Gastroesophageal sphincter (tissue), 4 donors: ENCODE data around the gene ARFGAP2. TPM values are rescaled to one million over a fixed set of nuclear protein-coding genes. Genes with fewer than 3 reads are reported as not detected.

Experiments used
- ATAC-seq: fragments of 150-250 bp; one replicate; pipeline ENCODE4 v1.9.1; 2016; ENCODE audit warnings: mild to moderate bottlenecking, moderate library complexity
- H3K27ac ChIP-seq, 4 donors: fragments of 200-600 bp; sonication (generic) in 3 of 4; 1 replicate in 3 of 4; 2 replicates in 1 of 4; pipeline ENCODE4 v1.5.1; 2016 to 2019
- H3K27me3 ChIP-seq: fragments of 200-600 bp; sonication (generic); one replicate; pipeline ENCODE4 v1.5.1; 2019
- H3K36me3 ChIP-seq, 2 donors: fragments of 200-600 bp; sonication (generic); one replicate each; pipeline ENCODE4 v1.5.1; 2019; ENCODE audit warnings: control low read depth in 1 of 2
- H3K4me1 ChIP-seq, 3 donors: fragments of 200-600 bp; sonication (generic); 1 replicate in 2 of 3; 2 replicates in 1 of 3; pipeline ENCODE4 v1.5.1; 2016 to 2019; ENCODE audit warnings: control low read depth in 2 of 3
- H3K4me3 ChIP-seq, 2 donors: fragments of 200-600 bp; sonication (generic); one replicate each; pipeline ENCODE4 v1.5.1; 2019; ENCODE audit warnings: mild to moderate bottlenecking in 1 of 2, moderate library complexity in 1 of 2
- H3K9me3 ChIP-seq, 3 donors: fragments of 200-600 bp; sonication (generic); one replicate each; pipeline ENCODE4 v1.5.1; 2017 to 2019; ENCODE audit warnings: control low read depth in 2 of 3
- EP300 ChIP-seq: sonication (generic); formaldehyde crosslinking; IDR thresholded peaks from one replicate; pipeline ENCODE4 v1.6.1; 2017; ENCODE audit warnings: antibody characterized with exemption, mild to moderate bottlenecking
- POLR2A ChIP-seq, 2 donors: fragments of 450-650 bp; IDR thresholded peaks; one replicate each; pipeline ENCODE4 v1.6.1; 2017; ENCODE audit warnings: antibody characterized with exemption in 2 of 2, mild to moderate bottlenecking in 2 of 2, moderate library complexity in 1 of 2
- POLR2AphosphoS5 ChIP-seq: sonication (generic); formaldehyde crosslinking; IDR thresholded peaks from one replicate; pipeline ENCODE4 v1.6.1; 2017; ENCODE audit warnings: antibody characterized with exemption
- WGBS, 2 donors: methylation state at CpG; one replicate each; pipeline ENCODE4 v1.1.5; 2018; ENCODE audit warnings: low coverage in 1 of 2; 5-methylcytosine and 5-hydroxymethylcytosine counted together
- total RNA-seq, 4 donors: library from RNA; depleted of rRNA; stranded (reverse); fragments of >200 nt; gene quantifications; one replicate each; pipeline ENCODE4 v1.1.0, GENCODE V29; 2016
- TF ChIP-seq, protein P1 (sequence below), 4 experiments: fragments of 200-600 bp in 2 of 4; fragments of 450-650 bp in 2 of 4; sonication (generic) in 1 of 4; IDR thresholded peaks; one replicate each; pipeline ENCODE4 v1.5.1; 2017 to 2019; ENCODE audit warnings: antibody characterized with exemption in 4 of 4, mild to moderate bottlenecking in 2 of 4, moderate library complexity in 2 of 4

ARFGAP2 gene
- total RNA-seq, 4 donors from 2014 or later, result 127 to 223 (median 198) TPM

DNA sequence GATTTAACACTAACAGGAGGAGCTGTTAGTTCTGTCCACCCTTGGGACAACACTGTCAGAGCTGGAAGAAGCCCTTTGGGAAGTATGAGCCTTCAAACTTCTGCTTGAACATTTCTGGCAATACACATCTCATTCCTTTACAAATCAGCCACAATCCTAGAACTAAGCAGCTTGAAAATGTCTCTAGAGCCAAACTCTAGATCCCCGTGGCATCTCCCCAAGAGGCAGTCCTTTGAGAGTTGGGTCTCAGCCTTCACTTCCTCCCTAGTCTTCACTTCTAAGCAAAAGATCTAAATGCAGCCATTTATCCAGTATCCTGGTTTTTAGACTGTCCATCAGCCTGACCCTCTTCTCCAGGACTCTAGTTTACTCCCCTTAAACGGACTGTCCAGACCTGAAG is 26.9 kb downstream of the ARFGAP2 start:
- ATAC-seq, result no peak
- 57 to 64% methylated on average over 1 to 2 of the region's 2 CpGs for WGBS, 2 donors

DNA sequence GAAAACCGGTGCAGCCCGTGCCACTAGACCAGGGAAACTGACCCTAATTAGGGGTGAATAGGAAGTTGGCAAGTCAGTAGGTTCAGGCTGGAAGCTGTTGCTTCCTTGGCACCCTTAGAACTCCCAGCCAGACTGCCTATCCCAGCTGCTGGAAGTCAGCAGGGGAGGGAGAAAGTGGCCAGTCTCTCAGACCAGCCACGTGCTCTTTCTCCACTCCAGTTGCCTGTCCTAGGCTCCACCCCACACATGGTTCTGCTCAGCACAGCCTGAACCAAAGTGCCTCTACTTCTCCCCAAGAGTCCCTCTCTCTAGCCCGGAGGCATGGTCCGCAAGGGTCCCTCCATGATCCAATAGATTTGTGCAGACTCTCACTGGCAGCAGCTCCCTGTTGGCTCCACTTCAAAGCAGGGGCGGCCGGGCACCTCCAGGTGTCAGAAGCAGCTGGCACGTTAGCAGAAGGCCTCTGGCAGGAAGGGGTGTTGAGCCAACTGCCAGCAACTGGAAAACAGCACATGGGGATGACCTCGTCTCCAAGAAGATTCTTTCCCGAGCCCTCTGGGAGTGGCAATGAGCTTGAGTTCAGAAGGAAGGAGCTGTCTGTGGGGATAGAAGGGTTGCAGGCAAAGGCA is 27.7 kb downstream of the ARFGAP2 start:
- no peaks in the 10 kb centered on the region for H3K36me3 ChIP-seq
- H3K4me3 ChIP-seq, result no peak overlapping the region
- ATAC-seq, result peak; percentile 45
- no peaks in the 10 kb centered on the region for H3K27me3 ChIP-seq
- no peak for TF ChIP-seq EP300
- TF ChIP-seq POLR2AphosphoS5, result no peak
- TF ChIP-seq, protein P1, sequence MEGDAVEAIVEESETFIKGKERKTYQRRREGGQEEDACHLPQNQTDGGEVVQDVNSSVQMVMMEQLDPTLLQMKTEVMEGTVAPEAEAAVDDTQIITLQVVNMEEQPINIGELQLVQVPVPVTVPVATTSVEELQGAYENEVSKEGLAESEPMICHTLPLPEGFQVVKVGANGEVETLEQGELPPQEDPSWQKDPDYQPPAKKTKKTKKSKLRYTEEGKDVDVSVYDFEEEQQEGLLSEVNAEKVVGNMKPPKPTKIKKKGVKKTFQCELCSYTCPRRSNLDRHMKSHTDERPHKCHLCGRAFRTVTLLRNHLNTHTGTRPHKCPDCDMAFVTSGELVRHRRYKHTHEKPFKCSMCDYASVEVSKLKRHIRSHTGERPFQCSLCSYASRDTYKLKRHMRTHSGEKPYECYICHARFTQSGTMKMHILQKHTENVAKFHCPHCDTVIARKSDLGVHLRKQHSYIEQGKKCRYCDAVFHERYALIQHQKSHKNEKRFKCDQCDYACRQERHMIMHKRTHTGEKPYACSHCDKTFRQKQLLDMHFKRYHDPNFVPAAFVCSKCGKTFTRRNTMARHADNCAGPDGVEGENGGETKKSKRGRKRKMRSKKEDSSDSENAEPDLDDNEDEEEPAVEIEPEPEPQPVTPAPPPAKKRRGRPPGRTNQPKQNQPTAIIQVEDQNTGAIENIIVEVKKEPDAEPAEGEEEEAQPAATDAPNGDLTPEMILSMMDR (IDR thresholded peaks at IDR 0.05), result no peak
- TF ChIP-seq POLR2A (IDR thresholded peaks at IDR 0.05), result no peak
- peak overlapping the region in 1 of 4 donors; percentile 39 for H3K27ac ChIP-seq
- peaks cover 0 to 35% (median 21%) of the 10 kb centered on the region in 3 donors for H3K4me1 ChIP-seq
- WGBS, 2 donors, result 48 to 58% methylated on average over 2 to 4 of the region's 10 CpGs
- no peaks in the 10 kb centered on the region for H3K9me3 ChIP-seq

More for the DNA sequence above, 26.9 kb downstream of the ARFGAP2 start:
- no peak overlapping the region for H3K27ac ChIP-seq
- H3K4me3 ChIP-seq, result no peak overlapping the region
- H3K9me3 ChIP-seq, result no peaks in the 10 kb centered on the region
- no peaks in the 10 kb centered on the region for H3K36me3 ChIP-seq
- TF ChIP-seq POLR2A (IDR thresholded peaks at IDR 0.05) (no peak), POLR2AphosphoS5 (no peak), EP300 (no peak)
- TF ChIP-seq, protein P1 (IDR thresholded peaks at IDR 0.05), result no peak
- H3K4me1 ChIP-seq, result peaks cover 0 to 35% (median 21%) of the 10 kb centered on the region in 3 donors
- no peaks in the 10 kb centered on the region for H3K27me3 ChIP-seq

DNA sequence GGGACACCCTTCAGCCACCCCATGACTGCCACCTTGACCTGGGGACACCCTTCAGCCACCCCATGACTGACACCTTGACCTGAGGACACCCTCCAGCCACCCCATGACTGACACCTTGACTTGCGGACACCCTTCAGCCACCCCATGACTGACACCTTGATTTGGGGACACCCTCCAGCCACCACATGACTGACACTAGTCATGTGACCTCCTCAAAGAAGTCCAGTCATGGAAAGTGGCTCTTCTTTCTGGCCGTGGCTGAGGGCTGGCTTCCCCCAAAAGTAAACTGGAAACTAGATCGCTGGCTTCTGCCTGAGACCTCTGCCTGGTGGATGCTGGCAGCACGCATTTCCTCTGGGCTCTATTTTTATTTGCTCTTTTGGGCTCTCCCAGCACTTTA is 28.4 kb downstream of the ARFGAP2 start:
- TF ChIP-seq, protein P1 (IDR thresholded peaks at IDR 0.05), result no peak
- TF ChIP-seq POLR2AphosphoS5 (no peak), EP300 (no peak), POLR2A (IDR thresholded peaks at IDR 0.05) (no peak)
- Histone ChIP-seq H3K4me1 (peaks cover 0 to 34% (median 17%) of the 10 kb centered on the region in 3 donors), H3K4me3 (no peak overlapping the region), H3K27me3 (no peaks in the 10 kb centered on the region), H3K27ac (no peak overlapping the region), H3K36me3 (no peaks in the 10 kb centered on the region), H3K9me3 (no peaks in the 10 kb centered on the region)
- WGBS, 2 donors, result 94% methylated on average over 3 of the region's 4 CpGs; no CpG with 5 or more reads in 1 of the 2 donors
- ATAC-seq, result no peak

DNA sequence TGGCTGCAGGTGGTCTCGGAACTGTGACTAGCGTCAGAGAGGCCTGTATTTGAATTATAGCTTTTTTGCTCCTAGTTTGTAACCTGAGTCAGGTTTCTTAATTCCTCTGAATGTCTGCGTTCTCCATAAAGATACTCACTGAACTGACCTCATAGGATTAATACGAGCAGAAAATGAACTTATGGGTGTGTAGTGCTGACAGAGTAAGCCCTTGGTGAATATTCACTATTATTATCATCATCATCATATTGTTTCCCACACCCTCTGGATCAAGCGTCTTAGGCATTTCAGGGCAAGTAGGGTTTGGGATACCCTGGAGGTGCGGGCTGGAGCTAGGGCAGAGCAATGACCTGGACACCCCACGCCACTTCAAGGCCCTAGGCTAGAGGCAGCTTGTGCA is 29.0 kb downstream of the ARFGAP2 start:
- WGBS, 2 donors, result 92 to 93% methylated on average over 3 to 4 of the region's 7 CpGs
- no peaks in the 10 kb centered on the region for H3K27me3 ChIP-seq
- peaks cover 0 to 34% (median 13%) of the 10 kb centered on the region in 3 donors for H3K4me1 ChIP-seq
- no peaks in the 10 kb centered on the region for H3K36me3 ChIP-seq
- H3K27ac ChIP-seq, result no peak overlapping the region
- no peak for ATAC-seq
- TF ChIP-seq POLR2AphosphoS5 (no peak), EP300 (no peak), POLR2A (IDR thresholded peaks at IDR 0.05) (no peak)
- TF ChIP-seq, protein P1 (IDR thresholded peaks at IDR 0.05), result no peak
- H3K4me3 ChIP-seq, result no peak overlapping the region
- no peaks in the 10 kb centered on the region for H3K9me3 ChIP-seq

DNA sequence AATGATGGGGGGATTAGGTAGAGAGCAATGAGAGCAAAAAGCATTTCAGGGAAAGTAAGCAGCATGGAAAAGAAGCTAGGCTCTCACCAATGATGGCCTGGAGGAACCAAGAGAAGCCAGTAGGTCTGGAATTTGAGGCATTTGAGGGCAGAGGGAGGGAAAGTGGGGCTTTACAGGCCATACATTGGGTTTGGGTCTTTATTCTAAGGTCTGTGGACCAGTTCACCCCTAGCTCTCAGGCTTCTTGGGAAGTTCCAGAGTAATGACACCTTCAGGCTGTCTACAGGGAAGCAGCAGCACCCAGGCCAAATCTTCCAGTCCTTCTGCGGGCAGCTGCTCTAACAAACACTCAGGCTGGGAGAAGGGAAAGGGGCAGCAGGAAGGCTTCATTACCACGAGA is 29.4 kb downstream of the ARFGAP2 start:
- H3K27ac ChIP-seq, result no peak overlapping the region
- ATAC-seq, result no peak
- TF ChIP-seq POLR2A (IDR thresholded peaks at IDR 0.05), result no peak
- no peak for TF ChIP-seq EP300
- TF ChIP-seq, protein P1 (IDR thresholded peaks at IDR 0.05), result no peak
- no peak for TF ChIP-seq POLR2AphosphoS5
- H3K4me3 ChIP-seq, result no peak overlapping the region
- no peaks in the 10 kb centered on the region for H3K27me3 ChIP-seq
- no peaks in the 10 kb centered on the region for H3K36me3 ChIP-seq
- WGBS, 2 donors, result 67% methylated on average over 2 of the region's 2 CpGs; no CpG with 5 or more reads in 1 of the 2 donors
- no peaks in the 10 kb centered on the region for H3K9me3 ChIP-seq
- H3K4me1 ChIP-seq, result peaks cover 0 to 32% (median 11%) of the 10 kb centered on the region in 3 donors
